ENCODE results near the gene DCDC2. TPM values are rescaled to one million over a fixed set of nuclear protein-coding genes. Genes with fewer than 3 reads are reported as not detected.
"Not testable (repeated sequence)": the region's sequence is repeated elsewhere in the genome, so short reads cannot be mapped to it uniquely, and the experiment has no call there.

DCDC2 gene
- total RNA-seq, 1 donor from 2014 or later, result 0.08 TPM

- no peak for DNase-seq (ENCODE audit: low spot score)
- intact Hi-C loops (cut with DNase I), result no loop called here
These were observed 24.3 kb upstream of the DCDC2 start for GRCh38 chr6:24382220-24382540.

- DNase-seq (ENCODE audit: low spot score), result no peak
- intact Hi-C loops (cut with DNase I), result no loop called here
These were observed 23.8 kb upstream of the DCDC2 start for GRCh38 chr6:24381476-24382219.

- DNase-seq (ENCODE audit: low spot score), result no peak
- intact Hi-C loops (cut with DNase I), result no loop called here
These were observed 20.7 kb upstream of the DCDC2 start for GRCh38 chr6:24378473-24379097.

GRCh38 chr6:24376871-24377270 is 19.0 kb upstream of the DCDC2 start:
- intact Hi-C loops (cut with DNase I), result no loop called here
- no peak for DNase-seq (ENCODE audit: low spot score)

DNA sequence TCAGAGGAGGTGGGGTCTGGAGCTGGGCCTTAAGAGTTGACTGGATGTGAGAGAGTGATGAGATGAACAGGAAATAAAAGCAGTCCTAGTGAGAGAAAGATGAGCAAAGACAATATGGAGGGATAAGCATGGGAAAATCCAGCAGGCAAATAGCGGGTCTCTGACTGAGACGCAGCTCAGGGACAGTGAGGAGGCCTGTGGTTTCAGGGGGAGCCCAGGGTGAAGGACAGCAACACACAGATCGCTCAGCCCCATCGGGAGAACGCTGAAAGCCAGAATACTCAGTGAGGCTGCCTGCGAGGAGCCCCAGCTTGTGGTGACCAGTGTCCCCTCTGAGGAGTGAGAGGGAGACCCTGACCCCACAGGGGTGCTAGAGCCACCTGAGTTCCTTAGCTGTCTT is 16.8 kb upstream of the DCDC2 start:
- DNase-seq (ENCODE audit: low spot score), result no peak
- intact Hi-C loops (cut with DNase I), result no loop called here

- DNase-seq (ENCODE audit: low spot score); intact Hi-C loops (cut with DNase I): not testable (repeated sequence)
These were observed 7.3 kb upstream of the DCDC2 start for GRCh38 chr6:24365103-24365633.

DNA sequence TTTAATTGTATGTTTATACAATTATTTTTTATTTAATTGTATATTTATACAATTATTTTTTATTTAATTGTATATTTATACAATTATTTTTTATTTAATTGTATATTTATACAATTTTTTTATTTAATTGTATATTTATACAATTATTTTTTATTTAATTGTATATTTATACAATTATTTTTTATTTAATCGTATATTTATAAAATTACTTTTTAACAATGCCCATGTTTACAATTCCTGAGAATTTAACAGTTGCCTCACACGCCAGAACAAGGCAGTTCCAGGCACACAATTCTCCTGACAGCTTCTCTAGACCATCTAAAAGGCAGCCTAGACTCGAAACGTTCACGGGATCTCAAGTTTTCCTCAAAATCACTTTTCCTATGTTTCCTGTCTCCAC is 4.5 kb upstream of the DCDC2 start:
- DNase-seq (ENCODE audit: low spot score); intact Hi-C loops (cut with DNase I): not testable (repeated sequence)

- DNase-seq (ENCODE audit: low spot score), result peak; percentile 78
- intact Hi-C loops (cut with DNase I), result no loop called here
These were observed 2.0 kb upstream of the DCDC2 start for GRCh38 chr6:24359640-24360454.

DNA sequence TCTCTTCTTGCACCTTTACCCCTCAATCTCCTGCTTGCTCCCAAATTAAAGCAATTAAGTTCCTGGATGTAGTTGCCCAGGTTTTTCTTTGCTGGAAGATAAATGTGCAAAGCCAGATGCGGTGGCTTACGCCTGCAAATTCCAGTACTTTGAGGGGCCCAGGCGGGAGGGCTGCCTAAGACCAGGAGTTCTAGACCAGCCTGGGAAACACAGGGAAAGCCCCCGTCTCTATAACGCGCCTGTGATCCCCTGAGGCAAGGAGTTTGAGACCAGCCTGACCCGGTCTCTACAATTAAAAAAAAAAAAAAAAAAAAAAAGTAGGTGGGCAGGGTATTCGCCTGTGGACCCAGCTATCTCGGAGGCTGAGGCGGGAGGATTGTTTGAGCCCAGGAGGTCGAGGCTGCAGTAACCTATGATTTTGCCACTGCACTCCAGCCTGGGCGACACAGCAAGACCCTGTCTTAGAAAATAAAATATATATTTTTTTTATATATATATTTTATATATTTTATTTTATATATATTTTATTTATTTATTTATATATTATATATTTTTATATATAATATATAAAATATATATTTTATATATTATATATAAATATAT is 461 bp upstream of the DCDC2 start:
- intact Hi-C loops (cut with DNase I), result no loop called here
- no peak for DNase-seq (ENCODE audit: low spot score)

DNA sequence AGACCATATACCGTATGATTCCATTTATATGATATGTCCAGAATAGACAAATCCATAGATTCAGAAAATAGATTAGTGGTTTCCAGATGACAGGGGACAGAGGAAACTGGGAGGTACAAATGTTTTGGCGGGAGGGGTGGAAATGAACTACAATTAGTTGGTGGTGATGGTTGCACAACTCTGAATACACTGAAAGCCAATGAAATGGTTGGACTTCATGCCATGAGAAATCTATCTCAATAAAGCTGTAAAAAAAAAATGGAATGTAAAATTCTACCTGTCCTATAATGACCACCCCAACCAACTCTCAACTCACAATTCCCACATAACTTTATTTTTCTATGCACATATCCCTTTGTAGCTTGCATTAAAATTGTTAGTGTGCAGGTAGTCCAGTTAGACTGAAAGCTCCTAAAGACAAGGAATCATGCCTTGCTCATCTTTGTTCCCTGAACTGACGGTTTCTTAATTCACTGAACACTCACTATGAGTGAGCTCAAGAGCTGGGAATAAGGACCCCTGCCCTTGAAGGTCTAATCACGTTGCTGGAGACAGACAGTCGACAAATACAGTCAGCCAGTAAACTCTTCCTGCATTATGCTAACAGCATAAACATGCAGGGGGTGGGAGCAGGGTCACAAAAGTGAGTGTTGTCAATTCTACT is 1.4 kb downstream of the DCDC2 start:
- no peak for DNase-seq (ENCODE audit: low spot score)
- intact Hi-C loops (cut with DNase I), result no loop called here

DNA sequence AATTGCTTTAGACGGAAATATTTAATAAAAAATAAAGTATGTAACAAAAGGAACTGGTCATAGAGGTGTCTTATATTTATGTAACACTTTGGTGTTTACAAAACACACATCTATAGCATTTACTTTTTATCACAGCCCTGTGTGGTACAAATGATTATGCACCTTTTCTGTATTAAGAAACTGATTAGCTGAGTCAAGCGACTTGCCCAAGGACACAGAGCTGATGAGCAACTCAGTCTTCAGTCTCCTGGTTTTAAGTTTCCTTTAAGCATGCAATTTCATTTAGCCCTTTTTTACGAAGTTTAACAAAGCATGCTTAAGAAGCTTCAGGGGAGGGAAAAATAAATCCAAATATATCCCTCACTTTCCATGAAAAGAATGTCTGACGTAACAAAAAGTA is 2.5 kb downstream of the DCDC2 start:
- intact Hi-C loops (cut with DNase I), result no loop called here
- no peak for DNase-seq (ENCODE audit: low spot score)

- DNase-seq (ENCODE audit: low spot score), result no peak
These were observed 4.0 kb downstream of the DCDC2 start for GRCh38 chr6:24353861-24354260.

DNA sequence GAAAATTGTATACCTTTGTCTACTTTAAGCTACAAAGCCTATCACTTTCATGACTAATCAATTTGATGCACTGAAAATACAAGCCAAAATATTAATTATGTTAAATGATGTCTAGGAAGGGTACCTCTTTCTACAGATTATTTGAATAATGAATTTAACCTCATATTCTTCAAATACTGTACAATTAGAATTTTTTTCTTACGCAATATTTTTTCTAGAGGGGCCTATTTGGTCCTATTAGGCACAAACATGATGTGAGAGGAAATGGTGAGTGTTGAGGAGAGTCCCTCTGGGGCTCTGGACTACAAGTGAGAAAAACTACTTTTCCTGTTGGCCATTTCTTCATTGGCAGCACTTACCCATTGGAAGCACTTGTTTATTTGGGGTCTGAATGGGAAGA is 5.4 kb downstream of the DCDC2 start:
- DNase-seq (ENCODE audit: low spot score), result no peak
- intact Hi-C loops (cut with DNase I), result no loop called here

More at GRCh38 chr6:24353861-24354260, 4.0 kb downstream of the DCDC2 start:
- intact Hi-C loops (cut with DNase I), result no loop called here

DNA sequence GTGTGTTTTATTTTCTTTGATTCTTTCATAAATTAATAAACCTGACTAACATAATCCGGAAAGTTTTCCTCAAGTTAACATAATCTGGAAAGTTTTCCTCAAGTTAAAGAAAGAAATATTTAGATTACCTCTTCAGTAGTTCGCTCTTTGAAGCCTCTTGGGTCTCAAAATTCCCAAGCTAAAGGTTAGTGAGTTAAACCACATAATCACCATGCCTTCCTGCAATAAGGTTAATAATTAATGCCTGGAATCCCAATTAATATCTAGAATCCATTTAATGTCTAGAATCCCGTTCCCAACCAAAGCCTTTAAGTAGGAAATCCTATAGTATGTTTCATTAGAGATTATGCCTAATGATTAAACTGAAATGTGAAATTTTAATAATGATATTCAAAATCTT is 12.9 kb downstream of the DCDC2 start:
- intact Hi-C loops (cut with DNase I), result no loop called here
- no peak for DNase-seq (ENCODE audit: low spot score)

GRCh38 chr6:24340998-24341938 is 16.6 kb downstream of the DCDC2 start:
- intact Hi-C loops (cut with DNase I), result no loop called here
- DNase-seq (ENCODE audit: low spot score), result no peak

DNA sequence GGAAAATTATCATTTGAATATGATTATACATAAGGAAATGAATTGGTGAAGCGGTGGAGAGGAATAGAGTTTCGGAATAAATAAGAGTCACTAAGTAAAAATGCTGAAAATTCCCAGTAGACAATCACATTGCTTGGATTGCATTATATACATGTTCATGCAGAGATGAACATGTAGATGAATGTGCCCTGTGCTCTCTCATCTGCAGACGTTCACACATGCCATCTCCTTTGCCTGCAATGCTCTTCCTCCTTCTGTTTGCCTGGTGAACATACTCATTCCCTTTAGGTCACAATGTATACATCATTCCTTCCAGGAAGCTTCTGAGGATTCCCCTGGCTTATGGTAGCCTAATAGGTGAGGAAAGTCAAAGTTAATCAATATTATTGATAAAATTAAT is 17.9 kb downstream of the DCDC2 start:
- intact Hi-C loops (cut with DNase I), result no loop called here
- no peak for DNase-seq (ENCODE audit: low spot score)

GRCh38 chr6:24334285-24334684 is 23.6 kb downstream of the DCDC2 start:
- intact Hi-C loops (cut with DNase I), result no loop called here
- DNase-seq (ENCODE audit: low spot score), result no peak

DNA sequence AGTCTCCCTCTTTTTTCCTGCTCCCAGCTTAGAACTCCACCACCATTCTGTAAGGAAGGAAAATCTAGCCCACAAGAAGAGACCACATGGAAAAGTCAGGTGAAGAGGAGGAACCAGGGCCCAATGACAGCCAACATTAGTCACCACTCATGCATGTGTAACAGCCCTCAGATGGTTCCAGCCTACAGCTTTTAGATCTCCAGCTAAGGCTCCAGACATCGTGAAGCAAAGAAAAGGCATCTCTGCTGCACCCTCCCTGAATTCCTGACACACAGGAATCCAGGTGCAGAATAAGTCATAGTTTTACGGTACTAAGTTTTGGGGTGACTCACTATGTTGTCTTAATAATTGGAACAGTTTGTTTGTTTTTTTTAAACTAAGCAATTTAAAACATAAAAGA is 25.5 kb downstream of the DCDC2 start:
- intact Hi-C loops (cut with DNase I), result no loop called here
- no peak for DNase-seq (ENCODE audit: low spot score)
